GM19238 (cell line): ENCODE results near the gene PSMD11.

Experiments used
- DNase-seq: peaks from one replicate; pipeline ENCODE4 v3.0.0; 2011; ENCODE audit warnings: low spot score; ENCODE audit not compliant: insufficient read length

Gene PSMD11

DNA sequence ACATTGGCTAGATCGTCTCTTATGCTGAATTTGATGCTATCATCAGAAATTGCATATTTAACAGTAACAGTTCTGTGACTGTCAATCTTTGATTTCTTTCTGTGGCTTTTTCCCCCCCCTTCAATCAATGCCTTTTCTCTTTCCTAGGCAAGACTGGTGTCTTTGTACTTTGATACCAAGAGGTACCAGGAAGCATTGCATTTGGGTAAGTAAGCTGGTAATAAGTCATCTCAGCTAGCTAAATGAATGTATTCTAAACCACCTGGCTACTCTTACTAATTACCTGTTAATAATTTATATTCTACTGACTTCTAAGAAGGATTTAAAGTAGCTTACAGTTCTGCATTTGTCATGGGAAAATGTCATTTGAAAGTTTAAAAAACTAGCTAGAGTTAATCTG is 20.1 kb downstream of the PSMD11 start:
- no peak for DNase-seq

DNA sequence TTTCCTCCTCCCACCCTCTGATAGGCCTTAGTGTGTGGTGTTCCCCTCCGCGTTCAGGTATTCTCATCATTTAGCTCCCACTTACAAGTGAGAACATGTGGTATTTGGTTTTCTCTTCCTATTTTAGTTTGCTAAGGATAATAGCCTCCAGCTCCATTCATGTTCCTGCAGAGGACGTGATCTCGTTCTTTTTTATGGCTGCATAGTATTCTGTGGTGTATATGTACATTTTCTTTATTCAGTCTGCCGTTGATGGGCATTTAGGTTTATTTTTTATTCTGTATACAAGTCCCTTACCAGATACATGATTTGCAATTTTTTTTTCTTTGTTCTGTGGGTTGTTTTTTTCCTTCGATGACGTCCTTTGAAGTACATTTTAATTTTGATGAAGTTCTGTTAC is 23.6 kb downstream of the PSMD11 start:
- no peak for DNase-seq

DNA sequence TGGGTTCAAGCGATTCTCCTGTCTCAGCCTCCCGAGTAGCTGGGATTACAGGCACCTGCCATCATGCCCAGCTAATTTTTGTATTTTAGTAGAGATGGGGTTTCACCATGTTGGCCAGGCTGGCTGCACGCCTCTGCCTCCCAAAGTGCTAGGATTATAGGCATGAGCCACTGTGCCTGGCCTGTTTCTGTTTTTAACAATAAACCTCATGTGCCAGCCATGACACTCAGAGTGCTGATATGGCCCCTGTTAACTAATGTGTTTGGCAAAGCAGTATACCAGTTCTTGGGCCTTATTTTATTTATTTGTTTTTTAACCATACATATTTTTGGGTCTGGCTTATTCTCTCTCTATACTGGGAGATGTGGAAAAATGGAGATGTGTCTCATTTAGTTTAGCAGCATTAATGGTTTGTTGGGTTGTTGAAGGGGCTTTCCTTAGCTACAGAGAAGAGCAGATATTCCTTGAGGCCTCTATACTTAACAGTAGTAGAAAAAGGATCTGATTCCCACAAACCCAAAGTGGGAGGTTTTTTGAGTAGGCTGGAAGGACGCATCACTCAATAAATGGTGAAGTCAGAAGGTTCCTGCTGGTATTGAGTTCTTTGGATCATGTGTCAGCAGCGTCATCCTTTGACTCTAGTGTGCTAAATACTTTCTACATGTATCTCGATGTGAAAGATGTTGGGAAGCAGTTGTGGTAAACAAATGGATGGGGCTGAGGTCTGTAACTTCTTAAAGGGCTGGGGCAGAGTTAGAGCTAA is 26.3 kb downstream of the PSMD11 start:
- DNase-seq: no peak

DNA sequence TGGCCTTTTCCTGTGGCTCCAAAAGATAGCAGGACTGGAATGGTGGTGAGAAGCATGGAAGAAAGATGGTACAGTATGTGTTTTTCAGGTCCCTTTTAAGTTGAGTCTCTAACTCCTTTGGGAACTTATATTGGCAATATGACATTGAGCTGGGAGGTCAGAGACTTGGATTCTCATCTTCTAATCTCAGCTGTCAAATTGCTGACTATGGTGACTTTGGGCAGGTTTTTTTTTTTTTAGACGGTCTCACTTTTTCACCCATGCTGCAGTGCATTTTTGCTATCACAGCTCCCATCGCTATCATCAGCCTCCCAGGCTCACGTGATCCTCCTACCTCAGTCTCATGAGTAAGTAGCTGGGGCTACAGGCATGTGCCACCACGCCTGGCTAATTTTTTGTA is 27.3 kb downstream of the PSMD11 start:
- DNase-seq: no peak

DNA sequence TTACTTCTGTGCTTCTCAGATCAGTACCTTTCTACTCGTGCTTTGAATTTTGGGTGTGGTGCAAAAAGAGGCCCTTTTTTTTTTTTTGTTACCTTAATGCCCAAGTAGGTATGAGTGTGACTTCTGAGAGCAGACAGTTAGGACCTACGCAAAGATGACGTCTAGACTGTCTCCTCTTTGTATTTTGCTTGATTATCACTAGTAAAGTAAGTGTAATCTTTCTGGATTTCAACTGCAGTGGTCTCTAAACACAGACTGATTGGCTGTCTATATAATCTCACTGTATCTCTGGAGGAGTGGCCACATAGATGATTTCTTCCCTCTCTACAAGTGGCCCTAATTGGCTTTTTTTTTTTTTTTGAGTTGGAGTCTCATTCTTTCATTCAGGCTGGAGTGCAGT is 30.9 kb downstream of the PSMD11 start:
- no peak for DNase-seq

DNA sequence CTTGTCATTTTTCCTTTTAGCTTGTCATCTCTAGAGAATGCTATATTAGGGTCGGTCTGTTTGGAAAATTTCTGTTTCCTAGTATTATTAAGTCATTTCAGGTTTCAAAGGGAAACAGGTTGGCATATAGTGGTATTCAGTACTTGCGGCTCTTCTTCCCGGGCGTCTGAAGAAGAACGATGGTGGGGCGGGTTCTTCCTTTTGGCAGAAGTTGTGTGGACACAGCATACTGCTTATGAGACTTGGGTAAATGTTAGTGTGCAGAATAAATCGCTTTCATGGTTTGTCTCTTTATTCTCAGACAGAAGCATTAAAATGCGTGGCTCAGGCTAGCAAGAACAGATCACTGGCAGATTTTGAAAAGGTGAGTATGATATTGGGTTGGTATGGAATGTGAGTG is 32.9 kb downstream of the PSMD11 start:
- DNase-seq: no peak

DNA sequence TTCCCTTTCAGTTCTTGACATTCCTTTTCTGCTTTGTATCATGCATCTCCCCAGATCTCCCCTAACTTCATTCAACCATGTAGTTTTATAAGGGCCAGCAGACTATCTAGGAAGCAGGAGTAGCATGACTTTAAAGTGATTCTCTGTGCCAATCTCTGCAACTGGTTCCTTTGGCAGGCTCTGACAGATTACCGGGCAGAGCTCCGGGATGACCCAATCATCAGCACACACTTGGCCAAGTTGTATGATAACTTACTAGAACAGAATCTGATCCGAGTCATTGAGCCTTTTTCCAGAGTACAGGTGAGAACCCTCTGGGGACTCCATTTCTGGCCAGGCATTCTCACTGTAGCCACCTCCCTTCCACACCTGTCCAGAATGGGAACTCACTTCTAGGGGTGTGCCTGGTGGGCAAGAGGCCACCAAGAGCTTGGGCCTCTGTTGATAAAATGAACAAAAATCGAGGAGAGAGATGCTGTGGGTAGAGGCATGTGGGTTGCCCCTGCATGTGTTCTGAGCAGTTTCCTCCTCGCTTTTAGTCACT is 34.8 kb downstream of the PSMD11 start:
- DNase-seq: no peak

DNA sequence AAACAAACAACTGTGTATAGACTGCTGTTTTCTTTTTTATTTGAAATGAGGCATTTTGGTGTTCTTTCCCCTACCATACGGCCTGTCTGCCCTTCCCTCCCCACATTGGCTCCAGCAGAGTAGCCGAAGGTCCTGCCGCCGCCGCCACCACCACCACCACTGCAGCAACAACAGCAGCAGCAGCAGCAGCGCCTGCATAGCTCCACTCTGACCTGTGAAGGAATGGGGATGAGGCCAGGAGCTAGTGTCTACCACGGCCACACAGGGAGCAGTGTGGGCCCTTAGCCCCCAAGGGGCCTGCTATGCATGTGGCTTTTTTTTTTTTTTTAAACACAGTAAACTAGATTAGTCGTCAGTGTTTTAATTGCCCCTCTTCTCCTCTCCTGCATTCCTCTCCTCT is 36.9 kb downstream of the PSMD11 start:
- DNase-seq: no peak

DNA sequence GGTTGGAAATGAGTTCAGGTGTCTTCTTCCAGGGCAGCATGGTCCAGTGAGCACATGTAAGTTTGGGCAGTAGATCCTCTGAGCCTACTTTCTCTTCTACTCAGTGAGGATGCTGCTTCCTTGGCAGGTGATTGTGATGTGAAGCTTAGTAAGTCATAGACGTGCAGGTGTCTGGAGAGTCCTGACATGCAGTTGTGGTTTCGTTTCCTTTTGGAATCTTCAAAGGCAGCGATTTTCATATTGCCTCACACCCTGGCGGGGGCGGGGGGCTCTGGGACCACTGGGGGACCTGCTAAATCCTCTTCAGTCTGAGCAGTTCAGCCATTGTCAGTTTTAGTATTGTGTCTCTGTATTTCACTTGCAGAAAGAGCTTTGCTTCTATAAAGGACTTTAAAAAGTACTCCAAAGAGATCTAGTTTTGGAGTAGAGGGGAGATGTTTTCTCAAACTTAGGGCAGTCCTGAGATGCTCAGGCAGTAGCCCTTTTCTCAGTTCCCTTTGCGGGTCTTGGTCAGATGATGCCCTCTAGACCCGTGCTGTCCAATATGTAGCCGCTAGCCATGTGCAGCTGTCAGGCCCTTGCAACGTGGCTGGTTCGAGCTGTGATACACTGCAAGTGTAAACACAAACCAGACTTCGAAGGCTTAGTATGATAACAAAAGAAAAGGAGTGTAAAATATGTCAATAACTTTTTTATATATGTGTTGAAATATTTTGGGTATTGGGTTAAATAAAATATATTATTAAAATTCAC is 38.4 kb downstream of the PSMD11 start:
- no peak for DNase-seq

DNA sequence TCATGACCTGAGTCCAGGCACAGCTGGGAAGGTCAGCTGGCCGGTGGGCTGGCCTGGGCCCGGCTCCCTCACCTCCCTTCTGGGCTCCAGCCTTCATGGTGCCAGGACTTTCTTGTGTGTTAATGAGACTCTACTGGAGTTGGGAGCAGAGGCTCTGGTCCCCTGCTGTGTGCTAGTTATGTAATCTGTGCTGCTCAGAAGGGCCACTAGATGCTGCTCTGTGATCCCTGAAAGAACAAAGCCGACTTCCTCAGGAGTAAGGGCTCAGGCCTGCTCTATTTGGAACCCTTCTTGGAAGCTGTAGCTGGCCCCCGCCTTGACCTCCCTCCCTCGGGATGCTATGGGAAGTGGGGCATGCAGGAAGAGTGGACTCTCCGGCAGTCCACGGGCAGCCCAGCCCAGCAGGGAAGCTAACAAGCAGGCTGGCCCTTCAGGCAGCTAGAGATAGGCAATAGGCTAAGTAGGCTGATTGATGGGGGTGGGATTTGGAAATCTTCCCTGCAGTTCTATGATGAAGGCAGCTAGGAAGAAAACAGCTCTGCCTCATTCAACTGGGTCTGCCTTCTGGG is 39.2 kb downstream of the PSMD11 start:
- peak; percentile 58 for DNase-seq

DNA sequence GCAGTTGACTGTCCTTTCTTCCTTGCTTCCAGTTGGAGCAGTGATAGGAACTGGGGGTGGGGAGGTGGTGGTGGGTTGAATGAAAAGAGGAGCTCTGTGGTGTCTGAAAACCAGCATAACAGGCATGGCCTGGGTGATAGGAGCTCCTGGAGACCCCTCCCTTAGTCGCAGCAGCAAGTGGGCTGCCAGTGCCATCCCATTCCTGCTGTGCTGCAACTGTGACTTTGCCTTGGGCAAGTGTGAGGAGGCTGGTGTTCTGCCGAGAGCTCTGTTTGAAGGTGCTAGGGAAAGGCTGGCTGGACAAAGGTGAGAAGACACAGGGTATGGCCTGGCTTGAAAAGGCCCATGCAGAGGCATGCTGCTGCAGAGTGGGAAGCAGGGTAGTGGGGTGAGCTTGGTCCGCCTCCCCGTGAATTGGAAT is 39.7 kb downstream of the PSMD11 start:
- no peak for DNase-seq

DNA sequence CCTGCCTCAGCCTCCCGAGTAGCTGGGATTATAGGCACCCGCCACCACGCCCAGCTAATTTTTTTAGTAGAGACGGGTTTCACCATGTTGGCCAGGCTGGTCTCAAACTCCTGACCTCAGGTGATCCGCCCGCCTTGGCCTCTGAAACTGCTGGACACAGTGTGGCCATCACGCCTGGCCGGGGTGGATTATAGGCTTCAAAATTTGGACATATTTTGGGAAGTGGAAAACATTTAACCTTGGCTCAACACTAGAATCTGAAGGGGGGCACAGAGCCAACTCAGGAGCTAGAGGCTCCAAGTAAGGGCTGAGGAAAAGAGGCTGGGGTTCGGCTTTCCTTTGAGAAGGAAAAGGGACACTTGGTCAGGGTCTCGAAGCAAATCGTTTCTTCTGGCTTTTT is 40.3 kb downstream of the PSMD11 start:
- DNase-seq: no peak

DNA sequence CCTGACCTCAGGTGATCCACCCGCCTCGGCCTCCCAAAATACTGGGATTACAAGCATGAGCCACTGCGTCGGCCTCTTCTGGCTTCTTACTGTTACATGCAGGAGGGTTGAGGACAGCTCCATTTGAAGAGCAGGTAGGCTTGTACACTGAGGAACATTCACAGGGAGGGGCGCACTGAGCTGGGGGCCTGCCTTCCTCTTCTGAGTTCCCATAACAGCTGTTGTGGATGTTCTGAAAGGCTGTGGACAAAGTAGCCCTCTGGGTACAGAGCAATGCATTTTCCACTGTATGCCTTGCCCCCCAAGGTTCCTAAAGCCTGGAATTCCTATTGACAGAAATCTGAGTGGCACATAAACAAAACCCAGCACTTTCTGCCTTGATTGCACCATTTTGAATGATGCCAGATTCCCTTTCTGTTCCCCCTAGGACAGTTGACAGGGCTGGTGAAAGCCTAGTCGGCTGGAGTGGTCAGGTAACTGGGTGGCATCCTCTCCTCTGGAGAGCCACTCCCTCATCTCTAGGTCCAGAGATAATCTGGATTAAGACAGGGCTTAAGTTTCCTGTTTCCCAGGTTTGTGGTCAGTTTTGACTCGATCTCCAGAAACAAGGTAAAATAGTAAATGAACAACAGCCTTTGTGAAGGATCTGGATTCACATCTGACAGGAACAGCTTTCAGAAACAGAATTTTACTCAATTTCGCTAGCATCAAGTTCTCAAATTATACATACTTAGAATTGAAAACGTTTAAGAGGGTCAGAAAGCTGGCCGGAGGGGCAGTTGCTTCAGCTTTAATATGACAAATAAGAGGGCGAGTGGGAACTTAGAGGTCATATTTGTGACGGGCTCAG is 41.2 kb downstream of the PSMD11 start:
- DNase-seq: no peak

DNA sequence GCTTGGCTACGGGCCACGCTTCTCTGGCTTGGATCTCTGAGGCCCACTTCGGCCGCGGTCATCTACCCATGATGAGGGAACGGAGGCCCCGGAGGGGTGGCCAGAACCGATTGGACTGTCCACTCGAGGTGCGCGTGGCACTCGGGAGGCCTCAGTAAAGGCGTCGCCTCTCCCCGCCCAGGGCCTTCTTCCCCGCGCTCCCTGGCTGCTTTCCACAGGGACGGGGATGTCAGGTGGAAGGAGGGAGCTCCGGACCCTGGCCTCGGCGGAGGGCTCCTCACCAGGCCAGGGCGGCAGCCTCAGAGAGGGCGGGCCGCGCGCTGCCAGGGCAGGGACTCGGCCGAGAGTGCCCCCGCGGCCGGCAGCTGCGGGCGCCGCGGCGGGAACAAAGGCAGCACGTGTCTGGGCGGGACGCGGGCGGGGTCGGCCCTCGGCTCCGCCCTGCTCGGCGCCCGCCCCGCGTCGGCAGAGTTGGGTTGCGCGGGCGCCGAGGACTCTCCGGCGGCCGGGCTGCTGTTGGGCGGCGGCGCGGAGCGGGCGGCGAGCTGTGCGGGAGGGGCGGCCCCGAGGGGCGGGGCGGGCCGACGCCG is 41.9 kb downstream of the PSMD11 start:
- DNase-seq: peak; percentile 78

DNA sequence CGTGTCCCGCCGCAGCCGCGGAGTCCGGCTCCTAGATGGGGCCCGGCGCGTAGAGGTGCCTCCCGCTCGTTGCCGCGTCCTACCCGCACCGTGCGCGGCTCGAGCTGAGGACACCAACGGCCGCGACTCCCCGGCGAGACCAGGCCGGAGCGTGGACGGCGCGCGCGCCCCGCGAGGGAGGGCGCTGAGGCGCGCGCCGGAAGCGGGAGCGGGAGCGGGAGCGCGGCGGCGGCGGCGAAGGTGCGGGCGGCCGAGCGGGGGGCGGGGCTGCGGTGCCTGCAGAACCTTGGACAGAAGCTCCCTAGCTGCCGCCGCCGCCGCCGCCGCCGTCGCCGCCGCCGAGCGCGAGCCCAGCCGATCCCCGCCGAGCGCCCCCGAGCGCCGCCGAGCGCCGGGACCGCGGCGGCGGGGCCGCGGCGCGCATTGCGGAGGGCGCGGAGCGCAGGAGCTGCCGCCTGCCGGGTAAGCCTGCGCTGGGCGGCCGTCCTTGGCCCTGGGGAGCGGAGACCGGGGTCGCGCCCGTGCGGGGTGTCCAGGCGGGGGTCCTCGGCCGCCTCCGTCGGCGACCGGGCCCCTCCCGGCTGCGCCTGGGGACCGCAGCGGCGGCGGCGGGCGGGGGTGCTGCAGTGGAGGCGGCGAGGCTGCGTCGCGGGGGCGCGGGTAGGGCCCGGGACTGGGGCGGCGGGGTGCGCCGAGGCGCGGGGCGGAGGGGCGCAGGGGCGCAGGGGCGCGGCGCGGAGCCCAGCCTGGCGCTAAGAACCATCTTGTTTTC is 42.6 kb downstream of the PSMD11 start, which contains the start of gene CDK5R1:
Gene CDK5R1, plus strand, starts transcription at position 293 of the 772 bp plus-strand sequence. CDS start 628 bp downstream, outside the sequence.
- peak; percentile 78 for DNase-seq

DNA sequence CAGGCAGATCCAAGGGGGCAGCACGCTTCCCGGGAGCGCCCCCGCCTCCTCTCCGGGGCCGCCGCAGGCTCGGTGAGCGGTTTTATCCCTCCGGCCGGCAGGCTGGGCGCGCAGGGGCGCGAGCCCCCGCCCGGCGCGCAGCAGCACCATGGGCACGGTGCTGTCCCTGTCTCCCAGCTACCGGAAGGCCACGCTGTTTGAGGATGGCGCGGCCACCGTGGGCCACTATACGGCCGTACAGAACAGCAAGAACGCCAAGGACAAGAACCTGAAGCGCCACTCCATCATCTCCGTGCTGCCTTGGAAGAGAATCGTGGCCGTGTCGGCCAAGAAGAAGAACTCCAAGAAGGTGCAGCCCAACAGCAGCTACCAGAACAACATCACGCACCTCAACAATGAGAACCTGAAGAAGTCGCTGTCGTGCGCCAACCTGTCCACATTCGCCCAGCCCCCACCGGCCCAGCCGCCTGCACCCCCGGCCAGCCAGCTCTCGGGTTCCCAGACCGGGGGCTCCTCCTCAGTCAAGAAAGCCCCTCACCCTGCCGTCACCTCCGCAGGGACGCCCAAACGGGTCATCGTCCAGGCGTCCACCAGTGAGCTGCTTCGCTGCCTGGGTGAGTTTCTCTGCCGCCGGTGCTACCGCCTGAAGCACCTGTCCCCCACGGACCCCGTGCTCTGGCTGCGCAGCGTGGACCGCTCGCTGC is 43.3 kb downstream of the PSMD11 start:
- DNase-seq: no peak

DNA sequence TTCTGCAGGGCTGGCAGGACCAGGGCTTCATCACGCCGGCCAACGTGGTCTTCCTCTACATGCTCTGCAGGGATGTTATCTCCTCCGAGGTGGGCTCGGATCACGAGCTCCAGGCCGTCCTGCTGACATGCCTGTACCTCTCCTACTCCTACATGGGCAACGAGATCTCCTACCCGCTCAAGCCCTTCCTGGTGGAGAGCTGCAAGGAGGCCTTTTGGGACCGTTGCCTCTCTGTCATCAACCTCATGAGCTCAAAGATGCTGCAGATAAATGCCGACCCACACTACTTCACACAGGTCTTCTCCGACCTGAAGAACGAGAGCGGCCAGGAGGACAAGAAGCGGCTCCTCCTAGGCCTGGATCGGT is 43.9 kb downstream of the PSMD11 start:
- DNase-seq: no peak

DNA sequence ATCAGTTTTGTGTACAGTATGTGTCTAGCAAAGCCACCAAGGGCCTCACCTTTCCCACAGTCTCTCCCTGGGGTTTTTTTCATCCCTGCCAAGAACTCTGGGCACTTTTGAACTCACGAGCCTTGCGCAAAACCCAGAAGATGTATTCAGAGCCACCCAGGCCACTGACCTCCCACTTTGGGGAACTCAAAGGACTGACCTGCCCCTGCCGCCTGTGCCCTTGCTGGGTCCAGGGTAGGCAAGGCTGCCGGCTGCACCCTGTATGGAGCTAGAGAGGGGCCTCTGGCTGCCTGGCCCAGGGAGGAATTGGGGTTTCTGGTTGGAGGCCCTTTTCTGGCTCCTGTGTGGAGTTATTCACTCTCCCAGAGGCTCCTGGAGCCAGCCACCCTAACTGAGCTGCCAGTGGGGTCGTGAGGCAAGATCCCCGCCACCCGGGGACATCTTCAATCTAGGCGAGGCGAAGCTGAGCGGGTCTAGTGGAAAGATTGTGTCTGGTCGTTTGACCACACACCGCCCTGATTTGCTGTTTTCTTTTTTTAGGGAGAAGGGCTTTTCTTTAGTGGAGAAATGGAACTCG is 44.4 kb downstream of the PSMD11 start:
- no peak for DNase-seq
